OCI-LY1 (cell line): ENCODE results near the gene FDXR.

ENCODE experiments used
- H2AFZ ChIP-seq: fragments of 200-600 bp; sonication (generic), shearing (Covaris generic); 2 replicates; pipeline ENCODE4 v1.6.0; 2014; ENCODE audit warnings: antibody characterized with exemption, mild to moderate bottlenecking, low read length
- H3F3A ChIP-seq: fragments of 200-600 bp; sonication (generic), shearing (Covaris generic); 2 replicates; pipeline ENCODE4 v1.6.0; 2014; ENCODE audit warnings: mild to moderate bottlenecking, antibody characterized with exemption, low read length, moderate library complexity; ENCODE audit not compliant: insufficient read depth
- H3K27ac ChIP-seq: fragments of 200-600 bp; sonication (generic); 2 replicates; pipeline ENCODE4 v1.5.1; 2014; ENCODE audit warnings: low read length, mixed run types, mild to moderate bottlenecking, low read depth; ENCODE audit not compliant: poor library complexity, severe bottlenecking
- H3K27me3 ChIP-seq: fragments of 200-600 bp; sonication (generic); 2 replicates; pipeline ENCODE4 v1.6.0; 2014; ENCODE audit warnings: antibody characterized with exemption, mild to moderate bottlenecking, low read length, moderate library complexity; ENCODE audit not compliant: insufficient read depth
- H3K36me3 ChIP-seq: fragments of 200-600 bp; sonication (generic); 2 replicates; pipeline ENCODE4 v1.6.1; 2014; ENCODE audit warnings: mild to moderate bottlenecking, antibody characterized with exemption, low read length, moderate library complexity, mixed read lengths; ENCODE audit not compliant: insufficient read depth
- H3K4me1 ChIP-seq: fragments of 200-600 bp; sonication (generic); 2 replicates; pipeline ENCODE4 v1.5.1; 2014; ENCODE audit warnings: mild to moderate bottlenecking, low read length, moderate library complexity; ENCODE audit not compliant: insufficient read depth, severe bottlenecking
- H3K4me2 ChIP-seq: fragments of 200-600 bp; sonication (generic), shearing (Covaris generic); 2 replicates; pipeline ENCODE4 v1.6.1; 2014; ENCODE audit warnings: low read length
- H3K4me3 ChIP-seq: fragments of 200-600 bp; sonication (generic); 2 replicates; pipeline ENCODE4 v1.5.1; 2014; ENCODE audit warnings: low read length, low read depth, mild to moderate bottlenecking, mixed read lengths; ENCODE audit not compliant: poor library complexity, severe bottlenecking
- H3K79me2 ChIP-seq: fragments of 200-600 bp; shearing (Covaris generic); 2 replicates; pipeline ENCODE4 v1.6.1; 2016; ENCODE audit warnings: mixed run types, low read length, mixed read lengths; ENCODE audit not compliant: insufficient read depth
- H3K9ac ChIP-seq: fragments of 200-600 bp; sonication (generic), shearing (Covaris generic); 2 replicates; pipeline ENCODE4 v1.6.1; 2014; ENCODE audit warnings: mild to moderate bottlenecking, low read length, mixed read lengths
- H3K9me2 ChIP-seq: fragments of 200-600 bp; sonication (generic), shearing (Covaris generic); 2 replicates; pipeline ENCODE4 v1.6.1; 2014; ENCODE audit warnings: low read depth, mild to moderate bottlenecking, low read length, mixed read lengths
- H3K9me3 ChIP-seq: fragments of 200-600 bp; shearing (Covaris generic); 2 replicates; pipeline ENCODE4 v1.6.1; 2014; ENCODE audit warnings: low read length, mixed read lengths
- H4K20me1 ChIP-seq: fragments of 200-600 bp; sonication (generic), shearing (Covaris generic); 2 replicates; pipeline ENCODE4 v1.6.0; 2016; ENCODE audit warnings: mild to moderate bottlenecking, low read length; ENCODE audit not compliant: insufficient read depth
- CTCF ChIP-seq: fragments of 200-600 bp; sonication (generic), shearing (Covaris generic); IDR thresholded peaks from 2 replicates; pipeline ENCODE4 v1.5.1; 2017; ENCODE audit warnings: mild to moderate bottlenecking, antibody characterized with exemption, low read length, moderate library complexity, mixed read lengths
- EZH2 ChIP-seq: fragments of 200-600 bp; sonication (generic), shearing (Covaris generic); IDR thresholded peaks from 2 replicates; pipeline ENCODE4 v1.8.0; 2017; ENCODE audit warnings: borderline replicate concordance, mixed run types, mild to moderate bottlenecking, antibody characterized with exemption, low read length, moderate library complexity, mixed read lengths

Gene FDXR

GRCh38 chr17:74819801-74820436 lies 52.9 kb downstream of the FDXR start:
- Histone ChIP-seq H3K4me3 (no peak overlapping the region), H3K9me2 (no peaks in the 10 kb centered on the region), H3K79me2 (no peaks in the 10 kb centered on the region), H4K20me1 (no peaks in the 10 kb centered on the region), H3K27ac (no peak overlapping the region), H3K4me2 (no peak overlapping the region), H3K27me3 (no peaks in the 10 kb centered on the region), H3F3A (no peaks in the 10 kb centered on the region), H3K4me1 (no peaks in the 10 kb centered on the region), H3K9ac (no peak overlapping the region), H3K36me3 (0 out of 2 replicates have a peak, but pooled peaks cover 3% of the 10 kb centered on the region), H2AFZ (no peak overlapping the region), H3K9me3 (no peaks in the 10 kb centered on the region)
- TF ChIP-seq EZH2 (no peak), CTCF (no peak)

DNA sequence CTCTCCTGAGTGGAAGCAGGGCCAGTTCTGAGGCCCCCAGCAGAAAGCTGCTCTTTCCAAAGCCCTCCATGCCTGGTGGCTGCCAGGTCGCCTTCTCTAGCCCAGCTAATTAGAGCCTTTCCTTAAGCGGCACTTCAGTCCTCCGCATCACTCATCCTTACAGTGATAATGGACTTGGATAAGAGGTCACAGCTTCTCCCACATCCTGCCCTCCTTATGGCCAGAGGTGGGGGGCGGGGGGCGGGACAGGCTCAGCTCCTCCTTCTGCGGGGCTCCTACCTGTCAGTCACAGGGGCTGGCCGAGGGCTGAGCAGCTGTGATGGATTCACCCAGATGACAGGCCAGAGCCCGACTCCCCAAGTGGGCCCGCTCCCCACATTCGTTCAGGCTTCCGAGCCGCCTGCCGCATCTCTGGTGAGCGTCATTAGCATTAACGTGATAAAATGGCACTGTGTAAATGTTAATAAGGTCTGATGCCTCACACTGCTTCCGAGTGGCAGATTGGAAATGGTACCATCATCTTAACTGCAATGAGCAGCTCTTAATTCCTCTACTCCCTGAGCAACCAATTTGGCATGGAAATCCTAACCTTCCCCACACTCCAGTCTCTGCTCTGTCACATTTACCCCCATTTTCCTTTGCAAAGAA lies 54.4 kb downstream of the FDXR start:
- Histone ChIP-seq H3K4me3 (no peak overlapping the region), H3K36me3 (0 out of 2 replicates have a peak, but pooled peaks cover 3% of the 10 kb centered on the region), H2AFZ (no peak overlapping the region), H3F3A (no peaks in the 10 kb centered on the region), H3K9ac (no peak overlapping the region), H4K20me1 (no peaks in the 10 kb centered on the region), H3K9me3 (no peaks in the 10 kb centered on the region), H3K4me1 (no peaks in the 10 kb centered on the region), H3K27ac (no peak overlapping the region), H3K79me2 (no peaks in the 10 kb centered on the region), H3K4me2 (no peak overlapping the region), H3K27me3 (no peaks in the 10 kb centered on the region), H3K9me2 (no peaks in the 10 kb centered on the region)
- TF ChIP-seq EZH2 (no peak), CTCF (no peak)

GRCh38 chr17:74816905-74817620 lies 55.7 kb downstream of the FDXR start:
- Histone ChIP-seq H3K4me1 (no peaks in the 10 kb centered on the region), H2AFZ (no peak overlapping the region), H3K79me2 (no peaks in the 10 kb centered on the region), H3K9ac (no peak overlapping the region), H3K4me2 (no peak overlapping the region), H4K20me1 (no peaks in the 10 kb centered on the region), H3K36me3 (0 out of 2 replicates have a peak, but pooled peaks cover 3% of the 10 kb centered on the region), H3K9me2 (no peaks in the 10 kb centered on the region), H3K27ac (no peak overlapping the region), H3K9me3 (no peaks in the 10 kb centered on the region), H3K4me3 (no peak overlapping the region), H3F3A (no peaks in the 10 kb centered on the region), H3K27me3 (no peaks in the 10 kb centered on the region)
- TF ChIP-seq EZH2 = no peak
- no peak for TF ChIP-seq CTCF
